GM21619 (cell line): ENCODE results near the gene L3MBTL2.

Experiments
- ATAC-seq: cut with Tn5 transposase; IDR thresholded peaks from one replicate; pipeline ENCODE4 v1.9.1; 2021; ENCODE audit not compliant: unreplicated experiment

The L3MBTL2 gene

DNA sequence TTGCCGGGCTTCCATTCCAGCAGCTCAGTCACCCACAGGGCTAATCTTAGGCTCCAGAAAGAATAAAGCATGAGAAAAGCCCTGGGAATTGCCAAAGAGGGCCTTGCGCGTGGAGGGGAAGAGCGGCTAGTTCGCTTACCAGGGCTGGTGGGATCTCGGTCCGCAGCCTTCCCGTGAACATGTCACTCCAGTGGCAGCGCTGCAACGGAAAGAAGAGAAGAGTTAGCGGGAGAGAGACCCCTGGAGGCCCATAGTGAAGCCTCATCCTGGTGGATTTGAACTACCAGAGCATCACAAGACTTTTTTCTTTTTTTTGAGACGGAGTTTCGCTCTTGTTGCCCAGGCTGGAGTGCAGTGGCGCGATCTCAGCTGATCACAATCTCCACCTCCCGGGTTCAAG, 62.8 kb downstream of the L3MBTL2 start:
- no peak for ATAC-seq

GRCh38 chr22:41271787-41272186, 66.7 kb downstream of the L3MBTL2 start:
- ATAC-seq, result no peak

DNA sequence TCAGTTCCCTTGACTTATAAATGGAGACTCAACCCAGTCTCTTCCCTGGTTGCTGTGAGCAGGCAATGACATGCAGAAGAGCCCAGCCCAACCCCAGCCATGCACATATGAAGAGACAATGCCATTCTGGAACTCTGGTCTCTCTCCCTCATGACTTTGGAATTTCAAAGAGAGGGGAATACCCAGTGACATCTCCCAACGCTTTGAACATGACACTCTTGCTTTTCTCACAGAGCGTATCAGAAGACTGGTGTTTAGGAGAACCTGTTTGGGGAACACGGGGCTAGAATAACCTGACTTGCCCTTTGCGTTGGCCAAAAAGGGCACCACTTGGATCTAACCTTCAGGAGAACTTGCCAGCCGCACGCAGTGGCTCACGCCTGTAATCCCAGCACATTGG, 68.0 kb downstream of the L3MBTL2 start:
- ATAC-seq, result no peak

- no peak for ATAC-seq
Observed at GRCh38 chr22:41274856-41275255, 69.7 kb downstream of the L3MBTL2 start.

GRCh38 chr22:41280065-41280464, 75.0 kb downstream of the L3MBTL2 start:
- ATAC-seq, result no peak

DNA sequence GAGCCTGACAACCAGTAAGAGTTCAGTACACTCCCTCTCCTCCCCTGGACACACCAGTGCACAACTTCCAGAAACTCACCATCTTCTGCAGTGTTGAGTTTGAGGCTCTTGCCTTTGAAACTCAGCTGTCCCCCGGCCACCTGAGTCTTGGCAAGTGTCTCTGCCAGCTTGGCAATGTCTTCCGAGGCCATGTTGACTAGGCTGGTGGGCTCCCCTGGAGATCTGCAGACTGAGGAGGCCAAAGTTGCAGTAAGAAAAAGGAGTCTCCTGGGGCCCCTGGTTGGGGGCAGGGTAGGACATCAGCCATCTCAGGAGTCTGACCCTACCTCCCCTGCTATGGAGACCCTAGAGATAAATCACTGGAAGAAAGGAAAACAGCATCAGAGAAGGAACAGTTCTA, 75.7 kb downstream of the L3MBTL2 start:
- no peak for ATAC-seq
